Hematopoietic multipotent progenitor cell treated with erythropoietin and hydrocortisone succinate and interleukin-3 and kit ligand, for 15 days (in vitro differentiated cells): ENCODE measurements around the gene FRMD3.

Experiments used
- DNase-seq: peaks from one replicate; pipeline ENCODE4 v3.0.0-alpha.2; 2015; ENCODE audit warnings: low spot score

The FRMD3 gene

DNA sequence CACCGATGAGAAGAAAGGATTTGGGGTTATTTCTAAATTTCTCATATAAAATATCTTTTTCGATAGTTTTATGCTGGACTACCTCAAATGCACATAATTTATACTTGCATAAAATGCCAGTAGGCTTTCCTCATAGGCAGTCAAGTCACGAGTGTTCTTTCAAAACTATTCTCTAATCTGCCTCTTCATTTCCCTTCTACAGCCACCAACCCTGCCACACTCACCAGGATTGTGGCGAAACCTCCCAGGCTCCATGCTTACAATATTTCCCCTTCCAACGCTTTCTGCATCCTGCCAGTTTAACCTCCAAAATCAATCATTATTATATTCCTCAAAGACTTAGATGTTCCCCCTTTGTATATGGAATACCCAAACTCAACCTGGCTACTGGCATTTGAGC lies 65.4 kb downstream of the FRMD3 start:
- no peak for DNase-seq

- no peak for DNase-seq
These were observed 66.0 kb downstream of the FRMD3 start for GRCh38 chr9:83472221-83472665.

DNA sequence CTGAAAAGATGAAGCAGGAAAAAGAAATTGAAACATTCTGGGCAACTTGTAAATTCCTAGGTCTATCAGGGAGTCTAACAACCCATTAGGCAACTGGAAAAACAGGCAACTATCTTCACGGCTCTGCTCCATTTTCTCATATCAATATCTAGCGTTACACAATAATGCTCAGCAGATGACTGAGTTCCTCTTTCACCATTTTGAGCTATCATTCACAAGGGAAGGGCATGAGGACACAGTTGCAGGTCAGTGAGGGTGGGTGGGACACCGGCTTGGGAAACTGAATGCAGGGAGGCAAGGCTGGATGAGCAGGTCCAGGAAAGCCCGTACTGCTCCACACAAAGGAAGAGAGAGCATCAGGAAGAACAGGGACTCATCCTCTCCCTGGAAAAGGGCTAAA lies 67.0 kb downstream of the FRMD3 start:
- no peak for DNase-seq

GRCh38 chr9:83469722-83470121 lies 68.5 kb downstream of the FRMD3 start:
- DNase-seq: no peak

DNA sequence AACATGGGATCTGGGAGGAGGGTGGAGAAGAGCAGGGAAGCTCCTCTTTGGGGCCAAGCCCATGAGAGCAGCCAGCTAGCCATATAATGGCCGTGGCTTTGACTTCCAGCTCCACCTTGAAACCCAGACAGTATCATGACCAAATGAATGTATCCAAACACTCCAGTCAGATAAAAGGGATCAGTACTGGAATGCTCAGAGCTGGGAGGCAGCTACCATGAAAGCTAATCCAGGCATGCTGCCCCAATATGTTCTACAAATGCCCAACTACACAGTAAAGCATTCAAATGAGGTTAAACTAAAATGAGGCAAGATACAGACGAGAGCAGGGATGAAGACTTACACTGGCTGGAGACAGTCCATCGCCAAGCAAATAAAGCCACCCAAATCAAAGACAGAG lies 69.4 kb downstream of the FRMD3 start:
- no peak for DNase-seq

- DNase-seq: no peak
These were observed 71.3 kb downstream of the FRMD3 start for GRCh38 chr9:83466877-83467276.

- no peak for DNase-seq
These were observed 71.8 kb downstream of the FRMD3 start for GRCh38 chr9:83466351-83466750.

DNA sequence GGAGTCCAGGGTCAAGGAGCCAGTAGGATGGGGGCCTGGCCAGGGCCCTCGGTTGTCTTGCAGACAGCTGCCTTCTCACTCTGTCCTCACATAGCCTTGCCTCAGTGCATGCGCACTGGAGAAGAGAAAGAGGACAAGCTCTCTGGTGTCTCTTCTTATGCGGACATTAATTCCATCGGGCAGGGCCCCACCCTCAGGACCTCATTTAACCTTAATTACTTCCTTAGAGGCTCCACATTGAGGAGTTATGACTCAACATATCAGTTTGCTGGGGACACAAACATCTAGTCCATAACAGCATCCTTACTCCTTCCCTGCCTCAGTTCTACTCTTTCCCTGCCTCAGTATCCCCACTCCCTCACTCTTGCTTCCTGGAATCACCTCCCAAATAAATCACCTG lies 78.4 kb downstream of the FRMD3 start:
- no peak for DNase-seq

- no peak for DNase-seq
These were observed 79.7 kb downstream of the FRMD3 start for GRCh38 chr9:83458530-83458929.

GRCh38 chr9:83457005-83457404 lies 81.2 kb downstream of the FRMD3 start:
- DNase-seq: no peak

GRCh38 chr9:83456226-83456625 lies 82.0 kb downstream of the FRMD3 start:
- DNase-seq: no peak

DNA sequence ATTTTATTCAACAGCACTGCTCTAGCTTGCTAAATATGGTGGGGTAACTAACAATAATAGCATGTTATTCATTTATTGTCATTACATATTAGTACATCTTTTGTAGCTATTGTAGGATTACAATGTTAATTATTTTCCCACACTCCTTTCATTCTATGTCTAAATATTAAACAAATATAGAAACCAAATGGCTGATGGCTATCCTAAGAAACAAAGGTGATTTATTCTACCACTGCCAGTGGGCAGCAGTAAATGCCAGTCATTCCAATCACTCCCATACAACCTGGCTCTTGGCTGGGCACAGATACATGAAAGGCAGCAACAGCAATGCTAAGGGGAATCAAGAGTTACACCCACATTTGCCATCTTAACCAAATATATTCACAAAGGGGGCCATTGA lies 84.1 kb downstream of the FRMD3 start:
- DNase-seq: no peak

DNA sequence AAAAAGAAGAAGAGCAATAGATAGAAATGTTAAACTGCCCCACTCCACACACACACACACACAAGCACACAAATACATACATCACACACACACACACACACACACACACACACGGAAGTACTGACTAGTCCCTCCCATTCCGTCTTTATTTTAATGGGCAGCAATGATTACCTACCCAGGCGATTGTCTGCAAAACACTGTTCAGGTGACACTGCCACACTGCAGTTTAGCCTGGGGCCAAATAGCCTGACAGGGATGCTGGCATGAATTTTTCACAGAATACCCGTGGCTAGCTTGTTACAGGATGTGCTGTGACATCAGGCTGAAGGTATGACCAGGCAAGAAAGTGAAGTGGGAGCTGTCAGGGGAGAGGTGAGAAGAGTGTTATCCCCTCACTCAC lies 86.9 kb downstream of the FRMD3 start:
- no peak for DNase-seq

- no peak for DNase-seq
These were observed 88.2 kb downstream of the FRMD3 start for GRCh38 chr9:83449983-83450382.

DNA sequence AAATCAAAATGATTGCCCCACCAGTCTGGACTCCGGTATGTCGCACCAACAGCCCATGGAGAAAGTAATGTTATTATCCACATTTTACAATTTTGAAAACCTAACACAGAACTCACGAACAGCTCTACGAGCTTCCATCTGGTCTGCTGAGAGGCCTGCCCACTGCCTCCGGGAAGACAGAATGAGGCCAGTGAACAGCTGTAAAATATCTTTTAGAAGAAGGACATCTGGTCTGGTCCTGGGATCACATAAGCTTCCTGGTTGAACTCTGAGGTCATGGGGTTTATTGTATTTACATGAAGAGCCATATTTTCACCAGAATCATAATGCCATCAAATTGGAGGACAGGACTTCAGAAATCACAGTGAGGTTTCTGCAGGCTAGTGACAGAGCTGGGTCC lies 89.0 kb downstream of the FRMD3 start:
- no peak for DNase-seq

DNA sequence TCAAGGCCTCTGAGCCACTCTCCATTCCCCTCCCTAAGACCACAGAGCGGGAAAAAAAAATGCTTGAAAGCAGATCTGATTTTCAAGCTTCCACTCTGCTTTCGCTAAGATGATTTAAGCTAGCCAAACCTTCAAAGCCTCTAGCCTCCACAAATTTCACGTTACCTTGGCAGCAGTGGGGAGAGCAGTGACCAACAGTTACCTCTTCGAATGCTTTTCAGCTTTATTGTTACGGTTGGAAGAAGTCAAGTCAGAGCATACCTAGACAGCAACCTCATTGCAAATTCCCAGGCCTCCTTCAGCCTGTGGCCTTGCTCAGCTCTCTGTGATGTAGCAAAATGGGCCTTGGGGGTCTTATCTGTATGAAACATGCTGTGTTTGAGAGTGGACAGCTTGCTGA lies 89.6 kb downstream of the FRMD3 start:
- no peak for DNase-seq

DNA sequence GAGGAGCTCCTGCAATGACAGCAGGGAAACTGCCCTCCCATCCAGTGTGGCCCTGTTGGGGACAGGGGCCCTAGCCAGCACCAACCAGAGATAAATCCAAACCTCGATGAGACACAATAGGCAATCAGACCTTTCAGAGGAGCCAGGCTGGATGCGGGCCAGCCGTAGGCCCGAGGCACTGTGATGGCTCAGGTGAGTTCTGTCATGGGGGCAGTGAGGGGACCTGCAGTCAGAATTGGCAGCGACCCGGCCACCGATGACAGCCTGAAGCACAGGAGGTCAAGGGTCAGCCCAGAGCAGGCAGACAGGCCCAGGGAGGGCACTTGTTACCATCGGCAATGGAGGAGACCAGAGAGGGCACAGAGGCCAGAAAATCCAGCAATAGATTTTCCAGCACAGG lies 90.8 kb downstream of the FRMD3 start:
- no peak for DNase-seq

- no peak for DNase-seq
These were observed 92.4 kb downstream of the FRMD3 start for GRCh38 chr9:83445703-83446265.

DNA sequence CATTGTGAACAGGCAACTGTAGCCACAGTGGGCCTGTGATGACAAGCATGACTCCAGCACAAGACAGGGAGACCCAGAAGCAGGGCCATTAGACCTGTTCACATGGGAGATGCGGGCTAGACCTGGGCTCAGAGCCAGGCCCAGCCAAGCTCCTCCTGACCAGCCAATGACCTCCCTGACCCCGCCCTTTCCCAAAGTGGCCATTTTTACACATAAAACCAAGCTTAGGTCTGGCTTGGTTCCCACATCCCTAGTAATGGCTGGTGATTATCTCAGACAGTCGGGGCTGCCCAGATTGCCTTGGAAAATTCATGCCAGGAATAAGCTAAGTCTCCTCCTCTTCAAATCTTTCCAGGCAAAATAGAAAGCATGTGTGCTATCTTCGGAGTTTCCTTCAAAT lies 94.1 kb downstream of the FRMD3 start:
- no peak for DNase-seq

DNA sequence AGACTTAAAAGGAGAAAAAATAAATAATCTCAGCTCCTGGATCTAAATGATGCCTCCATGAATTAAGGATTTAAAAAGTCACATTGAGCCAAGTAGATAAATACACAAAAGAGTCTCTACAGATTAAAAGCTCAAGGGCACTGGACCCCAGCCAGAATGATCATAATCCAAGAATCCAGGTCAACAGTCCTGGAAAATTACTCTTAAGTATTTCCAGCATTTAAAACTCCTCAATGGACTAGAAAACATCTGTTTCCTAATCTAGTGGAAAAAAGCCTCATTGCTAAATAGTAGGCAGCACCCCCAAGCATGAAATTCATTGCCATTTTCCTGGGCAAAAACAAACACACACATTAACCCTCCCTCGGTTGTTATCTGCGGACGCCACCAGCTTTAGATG lies 96.8 kb downstream of the FRMD3 start:
- DNase-seq: no peak

DNA sequence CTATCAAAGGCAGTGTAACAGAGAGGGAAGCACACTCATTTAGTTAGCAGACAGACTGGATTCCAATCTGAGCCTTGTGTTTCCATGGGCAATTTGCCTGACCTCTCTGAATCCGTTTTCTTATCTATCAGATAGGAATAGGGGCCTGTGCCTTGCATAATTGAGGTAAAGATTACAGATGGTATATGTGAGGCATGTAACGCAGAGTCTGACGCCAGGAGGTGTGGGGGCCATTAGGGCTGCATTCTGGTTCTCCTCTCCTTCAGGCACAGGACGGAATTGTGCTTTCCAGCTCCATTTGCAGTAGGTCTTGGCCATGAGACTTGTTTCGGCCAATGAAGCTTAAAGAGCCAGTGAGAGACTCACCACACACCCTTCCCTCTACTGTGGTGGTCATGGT lies 97.6 kb downstream of the FRMD3 start:
- no peak for DNase-seq

GRCh38 chr9:83435301-83435700 lies 102.9 kb downstream of the FRMD3 start:
- DNase-seq: no peak

DNA sequence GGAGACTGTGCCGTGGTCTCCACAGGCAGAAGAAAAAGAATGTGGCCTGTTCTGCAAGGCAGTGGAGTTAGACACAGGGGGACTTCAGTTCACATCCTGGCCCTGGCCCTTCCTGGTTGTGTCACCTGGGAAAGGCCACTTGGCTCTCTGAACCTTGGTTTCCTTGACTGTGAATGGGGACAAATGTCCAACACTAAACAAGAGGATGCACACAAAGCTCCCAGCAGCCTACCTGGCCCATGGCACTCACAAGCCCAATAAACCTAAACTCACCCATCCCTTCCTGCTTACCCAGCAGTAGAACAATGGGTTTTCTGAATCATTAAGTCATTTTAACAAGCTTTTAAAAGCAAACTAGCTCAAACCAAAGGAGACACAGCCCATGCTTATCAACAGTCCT lies 103.9 kb downstream of the FRMD3 start:
- no peak for DNase-seq

DNA sequence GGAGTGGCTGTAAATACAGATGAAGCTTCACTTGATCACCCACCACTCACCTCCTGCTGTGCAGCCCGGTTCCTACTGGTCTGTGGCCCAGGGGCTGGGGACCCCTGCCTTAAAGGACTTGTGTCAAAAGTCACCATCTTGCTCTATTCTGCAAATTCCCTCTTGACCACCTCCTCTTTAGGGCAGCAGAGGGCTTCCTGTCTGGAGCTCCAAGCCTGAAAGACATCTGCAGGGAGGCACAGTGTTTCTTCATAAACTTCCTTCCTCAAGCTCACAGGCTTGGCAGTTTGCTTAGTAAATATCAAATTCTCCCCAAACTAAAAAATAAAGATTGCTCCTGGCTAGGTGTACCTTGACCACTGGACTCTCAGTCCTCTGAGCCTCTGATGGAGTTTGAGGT lies 104.4 kb downstream of the FRMD3 start:
- DNase-seq: no peak
